Daoy (cell line): ENCODE measurements around the gene FAM20A. TPM values are rescaled to one million over a fixed set of nuclear protein-coding genes. Genes with fewer than 3 reads are reported as not detected.

ENCODE experiments used
- DNase-seq: peaks from one replicate; pipeline ENCODE4 v3.0.0-alpha.2; 2015; ENCODE audit warnings: low read depth
- total RNA-seq: library from RNA; depleted of rRNA; stranded (reverse); fragments of >200 nt; shearing (Covaris generic); gene quantifications from 2 replicates; pipeline ENCODE4 v1.2.3, GENCODE V29; 2014

FAM20A gene
- total RNA-seq, 1 experiment from 2014 or later, result not detected

- DNase-seq, result no peak
Observed at GRCh38 chr17:68566442-68566738, 34.8 kb downstream of the FAM20A start.

- DNase-seq, result no peak
Observed at GRCh38 chr17:68565661-68566441, 35.3 kb downstream of the FAM20A start.

GRCh38 chr17:68564415-68565111 is 36.6 kb downstream of the FAM20A start:
- no peak for DNase-seq

GRCh38 chr17:68562736-68563135 is 38.4 kb downstream of the FAM20A start:
- DNase-seq, result no peak

- no peak for DNase-seq
Observed at GRCh38 chr17:68560966-68561720, 40.0 kb downstream of the FAM20A start.

GRCh38 chr17:68559316-68559715 is 41.9 kb downstream of the FAM20A start:
- no peak for DNase-seq

GRCh38 chr17:68556551-68556950 is 44.6 kb downstream of the FAM20A start:
- DNase-seq, result no peak

- no peak for DNase-seq
Observed at GRCh38 chr17:68544111-68544915, 56.9 kb downstream of the FAM20A start.

GRCh38 chr17:68542698-68543463 is 58.3 kb downstream of the FAM20A start:
- no peak for DNase-seq

- no peak for DNase-seq
Observed at GRCh38 chr17:68541816-68542215, 59.4 kb downstream of the FAM20A start.

- no peak for DNase-seq
Observed at GRCh38 chr17:68540981-68541380, 60.2 kb downstream of the FAM20A start.

GRCh38 chr17:68539548-68540467 is 61.4 kb downstream of the FAM20A start:
- DNase-seq, result no peak

GRCh38 chr17:68535922-68536321 is 65.2 kb downstream of the FAM20A start:
- no peak for DNase-seq

GRCh38 chr17:68534695-68535088 is 66.5 kb downstream of the FAM20A start:
- no peak for DNase-seq

- no peak for DNase-seq
Observed at GRCh38 chr17:68533887-68534694, 67.1 kb downstream of the FAM20A start.

GRCh38 chr17:68532826-68533225 is 68.3 kb downstream of the FAM20A start:
- DNase-seq, result no peak

GRCh38 chr17:68531252-68531651 is 69.9 kb downstream of the FAM20A start:
- DNase-seq, result no peak

- DNase-seq, result no peak
Observed at GRCh38 chr17:68527314-68527713, 73.9 kb downstream of the FAM20A start.

- DNase-seq, result no peak
Observed at GRCh38 chr17:68526548-68526947, 74.6 kb downstream of the FAM20A start.
